ENCODE measurements around the gene CBFB.
"Not testable (repeated sequence)": the region's sequence is repeated elsewhere in the genome, so short reads cannot be mapped to it uniquely, and the experiment has no call there.

The CBFB gene

GRCh38 chr16:67100569-67101310, 71.8 kb downstream of the CBFB start:
- no peak for DNase-seq

- no peak for DNase-seq
Measured at GRCh38 chr16:67101311-67102082, 72.5 kb downstream of the CBFB start.

- DNase-seq = no peak
Measured at GRCh38 chr16:67104061-67104460, 75.1 kb downstream of the CBFB start.

- DNase-seq = no peak
Measured at GRCh38 chr16:67104845-67105244, 75.9 kb downstream of the CBFB start.

GRCh38 chr16:67105246-67105645, 76.3 kb downstream of the CBFB start:
- peak; percentile 40 for DNase-seq

- DNase-seq = no peak
Measured at GRCh38 chr16:67105881-67106280, 76.9 kb downstream of the CBFB start.

GRCh38 chr16:67108489-67108888, 79.5 kb downstream of the CBFB start:
- no peak for DNase-seq

- no peak for DNase-seq
Measured at GRCh38 chr16:67108931-67109406, 80.0 kb downstream of the CBFB start.

- DNase-seq = peak; percentile 65
Measured at GRCh38 chr16:67109407-67110135, 80.6 kb downstream of the CBFB start, which contains the start of gene PHAF1. Gene PHAF1, plus strand, starts transcription at chr16:67109941. Its CDS starts 235 bp downstream, at chr16:67110176.

- DNase-seq = no peak
Measured at GRCh38 chr16:67111951-67112444, 83.0 kb downstream of the CBFB start.

- DNase-seq = no peak
Measured at GRCh38 chr16:67112591-67113399, 83.8 kb downstream of the CBFB start.

- no peak for DNase-seq
Measured at GRCh38 chr16:67114793-67115192, 85.8 kb downstream of the CBFB start.

- DNase-seq = no peak
Measured at GRCh38 chr16:67115639-67116038, 86.7 kb downstream of the CBFB start.

GRCh38 chr16:67116388-67117311, 87.7 kb downstream of the CBFB start:
- peak; percentile 42 for DNase-seq

GRCh38 chr16:67117716-67118115, 88.8 kb downstream of the CBFB start:
- no peak for DNase-seq

- DNase-seq = no peak
Measured at GRCh38 chr16:67120025-67120424, 91.1 kb downstream of the CBFB start.

GRCh38 chr16:67122799-67123198, 93.8 kb downstream of the CBFB start:
- not testable (repeated sequence) for DNase-seq

- no peak for DNase-seq
Measured at GRCh38 chr16:67128417-67128816, 99.5 kb downstream of the CBFB start.

GRCh38 chr16:67128887-67129286, 99.9 kb downstream of the CBFB start:
- no peak for DNase-seq

GRCh38 chr16:67129422-67129821, 100.5 kb downstream of the CBFB start:
- DNase-seq = no peak

- DNase-seq = no peak
Measured at GRCh38 chr16:67137605-67138004, 108.7 kb downstream of the CBFB start.

All from GF-D8 (cell line).